SK-N-SH treated with all-trans-retinoic acid at 6 μM for 48 hours (cell line): ENCODE data around the gene KCNMB1.

Source experiments
- ARNTL ChIP-seq: fragments of 450-650 bp; formaldehyde crosslinking; IDR thresholded peaks from 2 replicates; pipeline ENCODE4 v1.5.0; 2020; ENCODE audit warnings: low read depth, mild to moderate bottlenecking, moderate library complexity, borderline replicate concordance
- ESRRG ChIP-seq: fragments of 250-450 bp; sonication (Bioruptor Pico); IDR thresholded peaks from 2 replicates; pipeline ENCODE4 v1.6.1; 2021; ENCODE audit warnings: mild to moderate bottlenecking
- TCF4 ChIP-seq: fragments of 250-450 bp; sonication (Bioruptor Pico); IDR thresholded peaks from 2 replicates; pipeline ENCODE4 v1.8.0; 2021; ENCODE audit warnings: mild to moderate bottlenecking, moderate library complexity, borderline replicate concordance
- ZFP30 ChIP-seq: fragments of 450-650 bp; formaldehyde crosslinking; IDR thresholded peaks from 2 replicates; pipeline ENCODE4 v1.5.0; 2022; ENCODE audit warnings: mild to moderate bottlenecking, moderate library complexity

- TF ChIP-seq ARNTL (CRISPR knock-in tag) (no peak), TCF4 (no peak), ESRRG (no peak), ZFP30 (CRISPR knock-in tag) (no peak)
These were observed 4.1 kb upstream of the KCNMB1 start for GRCh38 chr5:170393235-170393634.
